ENCODE data around the gene KBTBD13. TPM values are rescaled to one million over a fixed set of nuclear protein-coding genes. Genes with fewer than 3 reads are reported as not detected.

KBTBD13 gene
- total RNA-seq, 2 experiments from 2014 or later = not detected

DNA sequence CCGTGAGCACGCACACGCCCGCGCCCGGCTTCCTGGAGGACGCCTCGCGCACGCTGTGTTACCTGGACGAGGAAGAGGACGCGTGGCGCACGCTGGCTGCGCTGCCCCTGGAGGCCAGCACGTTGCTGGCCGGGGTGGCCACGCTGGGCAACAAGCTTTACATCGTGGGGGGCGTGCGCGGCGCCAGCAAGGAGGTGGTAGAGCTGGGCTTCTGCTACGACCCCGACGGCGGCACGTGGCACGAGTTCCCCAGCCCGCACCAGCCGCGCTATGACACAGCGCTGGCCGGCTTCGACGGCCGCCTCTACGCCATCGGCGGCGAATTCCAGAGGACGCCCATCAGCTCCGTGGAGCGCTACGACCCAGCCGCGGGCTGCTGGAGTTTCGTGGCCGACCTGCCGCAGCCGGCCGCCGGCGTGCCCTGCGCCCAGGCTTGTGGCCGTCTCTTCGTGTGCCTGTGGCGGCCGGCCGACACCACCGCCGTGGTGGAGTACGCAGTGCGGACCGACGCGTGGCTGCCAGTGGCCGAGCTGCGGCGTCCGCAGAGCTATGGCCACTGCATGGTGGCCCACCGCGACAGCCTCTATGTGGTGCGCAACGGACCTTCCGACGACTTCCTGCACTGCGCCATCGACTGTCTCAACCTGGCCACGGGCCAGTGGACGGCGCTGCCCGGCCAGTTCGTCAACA lies 890 bp downstream of the KBTBD13 start:
- H3K27me3 ChIP-seq (ENCODE audit: control insufficient read depth in 1 of 2, insufficient read depth in 2 of 2, low read length in 2 of 2) = peaks cover 5 to 7% of the 10 kb centered on the region in 2 experiments
- H3K4me1 ChIP-seq (ENCODE audit: insufficient read depth, low read length) = peaks cover 14% of the 10 kb centered on the region
- ChIA-PET POLR2A (no interaction called here), CTCF (interaction anchor here (1.4 kb wide), 1 partner anchor 346 kb away, joined by 4 read pairs; no protein-coding TSS in a partner anchor)
- TF ChIP-seq, protein P1, sequence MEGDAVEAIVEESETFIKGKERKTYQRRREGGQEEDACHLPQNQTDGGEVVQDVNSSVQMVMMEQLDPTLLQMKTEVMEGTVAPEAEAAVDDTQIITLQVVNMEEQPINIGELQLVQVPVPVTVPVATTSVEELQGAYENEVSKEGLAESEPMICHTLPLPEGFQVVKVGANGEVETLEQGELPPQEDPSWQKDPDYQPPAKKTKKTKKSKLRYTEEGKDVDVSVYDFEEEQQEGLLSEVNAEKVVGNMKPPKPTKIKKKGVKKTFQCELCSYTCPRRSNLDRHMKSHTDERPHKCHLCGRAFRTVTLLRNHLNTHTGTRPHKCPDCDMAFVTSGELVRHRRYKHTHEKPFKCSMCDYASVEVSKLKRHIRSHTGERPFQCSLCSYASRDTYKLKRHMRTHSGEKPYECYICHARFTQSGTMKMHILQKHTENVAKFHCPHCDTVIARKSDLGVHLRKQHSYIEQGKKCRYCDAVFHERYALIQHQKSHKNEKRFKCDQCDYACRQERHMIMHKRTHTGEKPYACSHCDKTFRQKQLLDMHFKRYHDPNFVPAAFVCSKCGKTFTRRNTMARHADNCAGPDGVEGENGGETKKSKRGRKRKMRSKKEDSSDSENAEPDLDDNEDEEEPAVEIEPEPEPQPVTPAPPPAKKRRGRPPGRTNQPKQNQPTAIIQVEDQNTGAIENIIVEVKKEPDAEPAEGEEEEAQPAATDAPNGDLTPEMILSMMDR (IDR thresholded peaks at IDR 0.05) = no peak
- Mint-ChIP-seq H3K4me3 (no peak overlapping the region), H3K4me1 (ENCODE audit: low read depth) (peaks cover 5% of the 10 kb centered on the region), H3K27me3 (peaks cover 35% of the 10 kb centered on the region), H3K36me3 (ENCODE audit: low read depth) (no peaks in the 10 kb centered on the region), H3K27ac (no peak overlapping the region), H3K9me3 (no peaks in the 10 kb centered on the region)
- no peaks in the 10 kb centered on the region for H3K36me3 ChIP-seq (ENCODE audit: insufficient read depth, low read length)
- no peak overlapping the region for H3K4me3 ChIP-seq (ENCODE audit: low read length)
- H3K9me3 ChIP-seq (ENCODE audit: control insufficient read depth in 1 of 2, insufficient read depth in 1 of 2, low read length in 2 of 2) = peaks cover 0 to 5% of the 10 kb centered on the region in 2 experiments
- no peak for ATAC-seq (ENCODE audit: poor library complexity)
- intact Hi-C loops (cut with DNase I, micrococcal nuclease) = loop anchor here in 1 of 2 experiments (5.0 kb wide), 1 partner anchor 45 kb away; no protein-coding TSS in a partner anchor
- H3K27ac ChIP-seq (ENCODE audit: low read depth in 1 of 2, low read length in 2 of 2) = no peak overlapping the region
- no peak for DNase-seq

DNA sequence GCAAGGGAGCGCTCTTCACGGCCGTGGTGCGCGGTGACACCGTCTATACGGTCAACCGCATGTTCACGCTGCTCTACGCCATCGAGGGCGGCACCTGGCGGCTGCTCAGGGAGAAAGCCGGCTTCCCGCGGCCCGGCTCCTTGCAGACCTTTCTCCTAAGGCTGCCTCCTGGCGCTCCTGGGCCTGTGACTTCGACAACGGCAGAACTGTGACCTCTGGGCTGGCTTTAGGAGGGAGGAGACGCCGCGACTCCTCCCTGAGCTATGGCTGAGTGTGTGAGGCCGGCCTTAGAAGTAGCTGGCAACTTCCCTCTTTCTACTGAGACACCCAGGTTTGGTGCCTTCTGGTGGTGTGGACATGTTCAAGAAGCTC lies 1.4 kb downstream of the KBTBD13 start:
- Mint-ChIP-seq H3K4me3 (no peak overlapping the region), H3K27ac (no peak overlapping the region)
- H3K4me3 ChIP-seq (ENCODE audit: low read length) = no peak overlapping the region

DNA sequence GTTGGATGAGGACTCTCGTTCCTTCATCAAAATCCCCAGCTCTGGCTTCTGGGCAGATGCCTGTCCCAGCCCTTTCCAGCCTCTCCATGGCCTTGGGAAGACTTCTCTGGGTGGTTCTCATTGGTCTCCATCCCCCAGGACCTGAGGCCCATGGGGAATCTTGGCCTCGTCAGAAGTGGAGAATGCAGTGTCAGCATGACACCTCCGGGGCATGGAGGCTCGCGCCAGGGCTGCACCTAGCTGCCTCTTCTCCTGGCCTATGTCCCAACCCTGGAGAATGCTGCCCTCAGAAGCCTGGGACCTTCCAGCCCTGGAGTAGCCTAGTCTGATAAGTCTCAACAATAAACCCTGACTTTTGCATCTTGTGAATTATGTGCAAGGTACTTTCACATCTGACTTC lies 3.0 kb downstream of the KBTBD13 start:
- ChIA-PET CTCF (no interaction called here), POLR2A (no interaction called here)
- intact Hi-C loops (cut with DNase I, micrococcal nuclease) = loop anchor here (2.0 to 5.0 kb wide), 3 partner anchors 47 to 349 kb away; no protein-coding TSS in a partner anchor
- H3K36me3 ChIP-seq (ENCODE audit: insufficient read depth, low read length) = no peaks in the 10 kb centered on the region
- H3K9me3 Mint-ChIP-seq = no peaks in the 10 kb centered on the region
- TF ChIP-seq, protein P1 (IDR thresholded peaks at IDR 0.05) = no peak
- no peak for ATAC-seq (ENCODE audit: poor library complexity)
- H3K27ac ChIP-seq (ENCODE audit: low read depth in 1 of 2, low read length in 2 of 2) = no peak overlapping the region
- peaks cover 11% of the 10 kb centered on the region for H3K4me1 Mint-ChIP-seq (ENCODE audit: low read depth)
- no peaks in the 10 kb centered on the region for H3K36me3 Mint-ChIP-seq (ENCODE audit: low read depth)
- no peak overlapping the region for H3K27ac Mint-ChIP-seq
- H3K27me3 Mint-ChIP-seq = peaks cover 40% of the 10 kb centered on the region
- no peak for DNase-seq
- no peak overlapping the region for H3K4me3 Mint-ChIP-seq
- peaks cover 5 to 7% of the 10 kb centered on the region in 2 experiments for H3K27me3 ChIP-seq (ENCODE audit: control insufficient read depth in 1 of 2, insufficient read depth in 2 of 2, low read length in 2 of 2)
- peaks cover 17% of the 10 kb centered on the region for H3K4me1 ChIP-seq (ENCODE audit: insufficient read depth, low read length)
- H3K4me3 ChIP-seq (ENCODE audit: low read length) = no peak overlapping the region
- peaks cover 0 to 5% of the 10 kb centered on the region in 2 experiments for H3K9me3 ChIP-seq (ENCODE audit: control insufficient read depth in 1 of 2, insufficient read depth in 1 of 2, low read length in 2 of 2)

More for the DNA sequence above, 1.4 kb downstream of the KBTBD13 start:
- Mint-ChIP-seq H3K36me3 (ENCODE audit: low read depth) (no peaks in the 10 kb centered on the region), H3K27me3 (peaks cover 40% of the 10 kb centered on the region), H3K4me1 (ENCODE audit: low read depth) (peaks cover 10% of the 10 kb centered on the region), H3K9me3 (no peaks in the 10 kb centered on the region)
- Histone ChIP-seq H3K27me3 (ENCODE audit: control insufficient read depth in 1 of 2, insufficient read depth in 2 of 2, low read length in 2 of 2) (peaks cover 5 to 7% of the 10 kb centered on the region in 2 experiments), H3K9me3 (ENCODE audit: control insufficient read depth in 1 of 2, insufficient read depth in 1 of 2, low read length in 2 of 2) (peaks cover 0 to 5% of the 10 kb centered on the region in 2 experiments), H3K4me1 (ENCODE audit: insufficient read depth, low read length) (peaks cover 17% of the 10 kb centered on the region), H3K27ac (ENCODE audit: low read depth in 1 of 2, low read length in 2 of 2) (no peak overlapping the region), H3K36me3 (ENCODE audit: insufficient read depth, low read length) (no peaks in the 10 kb centered on the region)
- DNase-seq (peak in 13 of 14 experiments; percentile 27 to 70 (median 44)), ATAC-seq (ENCODE audit: poor library complexity) (peak; percentile 69)
- CTCF ChIA-PET = interaction anchor here (0.7 to 1.4 kb wide), 3 partner anchors 14 to 347 kb away, joined by 3 to 4 read pairs (median 3); no protein-coding TSS in a partner anchor
- intact Hi-C loops (cut with DNase I, micrococcal nuclease) = loop anchor here (2.0 to 5.0 kb wide), 3 partner anchors 45 to 347 kb away; no protein-coding TSS in a partner anchor
- POLR2A ChIA-PET = no interaction called here
- TF ChIP-seq, protein P1 (IDR thresholded peaks at IDR 0.05) = peak; percentile 42
